Prostate gland (tissue), 2 donors: ENCODE measurements around the gene PTK7.

Source experiments
- CTCF ChIP-seq, 4 experiments: fragments of 200-600 bp in 2 of 4; fragments of 450-650 bp in 2 of 4; sonication (generic) in 2 of 4; IDR thresholded peaks; 1 replicate in 3 of 4; 2 replicates in 1 of 4; pipeline ENCODE4 v1.5.1; 2016 to 2019; ENCODE audit warnings: antibody characterized with exemption in 4 of 4, mild to moderate bottlenecking in 2 of 4, moderate library complexity in 2 of 4
- POLR2AphosphoS5 ChIP-seq: sonication (generic); formaldehyde crosslinking; IDR thresholded peaks from one replicate; pipeline ENCODE4 v1.6.1; 2017; ENCODE audit warnings: antibody characterized with exemption

- TF ChIP-seq CTCF (IDR thresholded peaks at IDR 0.05) (no peak), POLR2AphosphoS5 (no peak)
Measured at GRCh38 chr6:43123461-43124314, 47.6 kb downstream of the PTK7 start.
